HG02678 (cell line): ENCODE measurements around the gene TCP11L1.
"Not testable (repeated sequence)": the region's sequence is repeated elsewhere in the genome, so short reads cannot be mapped to it uniquely, and the experiment has no call there.

Source experiments
- ATAC-seq: cut with Tn5 transposase; IDR thresholded peaks from one replicate; pipeline ENCODE4 v1.9.1; 2021; ENCODE audit warnings: mild to moderate bottlenecking, moderate library complexity; ENCODE audit not compliant: unreplicated experiment

The TCP11L1 gene

DNA sequence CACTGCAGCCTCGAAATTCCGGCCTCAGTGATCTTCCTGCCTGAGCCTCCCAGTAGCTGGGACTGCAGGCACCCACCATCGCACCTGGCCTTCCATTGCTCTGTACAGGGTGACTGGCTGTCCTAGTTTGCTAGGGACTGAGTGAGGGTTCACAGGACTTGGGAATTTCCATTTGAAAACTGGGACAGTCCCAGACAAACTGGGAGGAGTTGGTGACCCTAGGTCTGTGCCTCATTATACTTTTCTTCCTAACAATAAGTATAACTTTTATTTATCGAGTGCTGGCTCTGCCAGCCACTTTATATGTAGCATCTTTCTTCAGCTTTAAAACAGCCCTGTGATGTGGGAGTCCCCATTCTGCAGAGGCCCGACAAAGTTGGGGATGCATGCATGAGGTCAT lies 25.5 kb downstream of the TCP11L1 start:
- ATAC-seq, result no peak

DNA sequence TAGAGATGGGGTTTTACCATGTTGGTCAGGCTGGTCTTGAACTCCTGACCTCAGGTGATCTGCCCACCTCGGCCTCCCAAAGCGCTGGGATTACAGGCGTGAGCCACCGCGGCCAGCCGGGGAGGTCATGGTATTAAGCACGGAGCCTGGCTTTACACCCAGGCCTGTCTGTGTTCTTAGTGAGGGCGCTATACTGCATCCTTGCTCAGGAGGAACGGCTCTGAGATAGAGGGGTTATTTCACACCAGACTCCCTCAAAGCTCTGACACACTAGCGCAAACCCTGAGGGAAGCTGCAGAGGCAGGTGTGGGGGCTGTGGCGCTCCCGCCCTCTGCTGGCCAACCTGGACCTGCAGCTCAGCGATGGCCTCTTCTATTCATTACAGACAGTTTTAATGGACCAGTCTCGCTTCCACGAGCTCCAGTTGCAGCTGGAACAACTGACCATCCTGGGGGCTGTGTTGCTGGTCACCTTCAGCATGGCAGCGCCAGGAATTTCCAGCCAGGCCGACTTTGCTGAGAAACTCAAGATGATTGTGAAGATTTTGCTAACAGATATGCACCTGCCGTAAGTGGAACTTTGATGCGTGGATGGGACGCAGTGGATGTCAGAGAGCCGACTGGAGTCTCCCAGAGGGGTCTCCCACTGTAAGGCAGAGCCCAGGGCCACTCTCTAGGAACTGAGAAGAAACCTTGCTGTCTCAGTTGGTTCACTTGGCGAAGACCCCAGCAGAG lies 26.2 kb downstream of the TCP11L1 start:
- ATAC-seq, result peak; percentile 72

DNA sequence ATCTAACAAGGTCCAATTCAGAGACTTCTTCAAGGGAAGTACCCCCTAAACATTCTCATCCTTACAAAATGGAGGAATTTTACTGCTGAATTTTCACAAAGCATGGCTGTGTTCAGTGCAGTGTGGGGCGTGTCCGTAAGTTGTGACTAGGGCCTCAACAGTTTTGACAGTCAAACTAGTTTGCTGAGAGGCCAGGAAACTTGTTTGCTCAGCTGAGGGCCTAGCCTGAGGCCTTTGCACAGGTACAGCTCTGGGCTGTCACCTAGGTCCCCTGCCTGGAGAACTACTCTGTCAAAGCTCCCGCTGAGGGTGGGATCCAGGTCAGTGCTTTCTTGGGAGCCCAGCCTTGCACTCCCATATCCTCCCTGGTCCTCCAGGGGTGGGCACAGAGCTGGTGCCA lies 27.9 kb downstream of the TCP11L1 start:
- ATAC-seq, result no peak

DNA sequence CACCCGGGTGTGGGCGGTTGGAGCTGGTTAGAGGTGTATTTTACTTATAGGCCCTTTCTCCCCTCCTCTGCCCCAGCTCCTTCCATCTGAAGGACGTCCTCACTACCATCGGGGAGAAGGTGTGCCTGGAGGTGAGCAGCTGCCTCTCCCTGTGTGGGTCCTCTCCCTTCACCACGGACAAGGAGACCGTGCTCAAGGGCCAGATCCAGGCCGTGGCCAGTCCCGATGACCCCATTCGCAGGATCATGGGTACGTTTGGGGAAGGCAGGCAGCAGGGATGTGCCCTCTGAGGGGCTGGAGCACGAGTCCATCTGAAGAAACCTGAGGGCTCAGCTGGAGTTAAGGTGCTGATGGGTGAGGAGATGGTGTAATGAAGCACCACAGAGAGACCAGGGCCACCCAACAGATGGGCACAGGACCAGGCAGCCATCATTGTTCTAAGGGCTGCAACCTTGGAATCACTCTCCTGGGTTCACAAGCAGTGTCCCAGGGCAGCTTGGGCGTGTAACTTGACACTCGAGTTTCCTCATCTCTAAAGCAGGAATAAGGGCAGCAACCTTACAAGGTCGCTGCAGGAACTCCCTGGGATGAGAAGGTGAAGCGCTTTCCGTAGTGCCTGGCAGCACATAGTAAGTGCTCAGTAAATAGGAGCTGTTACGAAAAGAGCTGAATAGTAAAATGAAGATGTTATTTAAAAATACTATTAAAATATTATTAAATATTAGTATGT lies 29.4 kb downstream of the TCP11L1 start:
- no peak for ATAC-seq

DNA sequence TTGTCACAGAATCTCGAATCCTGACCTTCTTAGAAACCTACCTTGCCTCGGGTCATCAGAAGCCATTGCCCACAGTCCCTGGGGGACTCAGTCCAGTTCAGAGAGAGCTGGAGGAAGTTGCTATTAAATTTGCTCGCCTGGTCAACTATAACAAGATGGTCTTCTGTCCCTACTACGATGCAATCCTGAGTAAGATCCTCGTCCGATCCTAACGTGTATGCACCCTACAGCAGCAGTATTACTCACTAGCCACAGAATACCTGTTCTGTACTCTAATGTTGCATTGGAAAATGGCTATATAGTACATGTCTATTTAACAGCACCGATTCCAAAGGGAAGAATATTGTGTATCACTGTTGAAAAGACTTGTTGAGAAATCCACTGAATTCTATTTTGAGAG lies 33.1 kb downstream of the TCP11L1 start:
- no peak for ATAC-seq

DNA sequence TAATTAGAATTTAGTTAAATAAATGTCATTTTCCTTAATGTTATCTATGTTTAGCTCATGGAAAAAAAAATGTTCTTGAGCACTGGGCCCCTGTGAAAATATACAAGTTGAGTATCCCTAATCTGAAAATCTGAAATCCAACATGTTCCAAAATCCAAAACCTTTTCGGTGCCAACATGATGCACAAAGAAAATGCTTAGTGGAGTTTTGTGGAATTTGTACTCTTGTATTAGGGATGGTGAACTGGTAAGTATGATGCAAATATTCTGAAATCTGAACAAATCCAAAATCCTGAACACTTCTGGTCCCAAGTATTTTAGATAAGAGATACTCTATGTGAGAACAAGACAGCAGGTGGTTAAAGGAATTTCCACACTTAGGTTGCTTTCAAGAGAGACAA lies 44.5 kb downstream of the TCP11L1 start:
- ATAC-seq, result no peak

DNA sequence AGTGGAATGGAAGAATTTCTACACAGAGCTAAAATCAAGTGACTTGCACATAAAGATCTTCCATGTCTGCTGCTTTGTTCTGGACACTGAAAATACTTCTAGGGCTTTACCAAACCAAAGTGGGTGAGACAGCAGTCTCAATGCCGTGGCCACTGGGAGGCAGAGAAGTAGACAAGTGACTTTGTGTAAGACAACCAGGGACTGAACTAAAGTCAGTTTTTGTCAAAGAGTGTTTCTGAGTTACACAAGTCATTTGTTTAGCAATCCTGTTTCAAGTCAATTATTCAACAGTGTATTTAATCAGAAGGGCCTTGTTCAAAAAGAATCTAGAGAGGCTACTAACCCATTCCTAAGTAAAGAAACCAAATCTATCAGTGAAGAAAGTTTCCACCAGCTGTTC lies 46.6 kb downstream of the TCP11L1 start:
- ATAC-seq, result no peak

DNA sequence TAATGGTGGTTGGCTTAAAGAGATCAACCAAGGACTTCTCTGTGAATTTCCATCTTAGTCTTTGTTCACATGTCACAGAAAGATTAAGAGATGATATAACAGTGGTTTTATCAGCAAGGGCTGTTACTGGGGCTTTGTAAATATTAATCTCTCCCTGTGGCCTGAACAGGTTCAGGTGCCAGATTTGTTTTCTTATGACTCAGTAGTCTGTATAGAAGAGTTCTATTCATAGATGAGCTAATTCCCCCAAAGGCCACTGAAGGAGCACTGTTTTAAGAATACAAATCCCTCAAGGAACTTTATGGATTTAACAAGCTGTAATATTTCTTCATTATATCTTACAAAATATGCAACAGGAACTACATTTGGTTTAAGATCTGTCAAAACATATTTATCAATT lies 50.4 kb downstream of the TCP11L1 start:
- ATAC-seq, result no peak

DNA sequence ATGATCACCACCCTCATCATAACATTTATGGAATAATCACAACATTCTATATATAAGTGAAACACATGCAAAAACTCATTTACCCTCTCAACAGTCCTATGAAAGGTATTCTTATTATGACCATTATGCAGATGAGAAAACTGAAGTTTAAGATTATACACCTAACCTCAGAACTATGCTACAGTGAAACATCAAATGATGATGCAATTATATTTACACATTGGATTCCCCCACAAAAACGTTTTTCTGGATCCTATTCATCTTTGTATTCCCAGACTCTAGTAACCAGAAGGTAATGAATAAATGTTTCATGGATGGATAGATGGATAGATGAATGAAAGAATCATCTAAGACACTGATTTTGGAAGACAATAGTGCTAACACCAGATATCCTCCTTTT lies 54.8 kb downstream of the TCP11L1 start:
- ATAC-seq, result no peak

DNA sequence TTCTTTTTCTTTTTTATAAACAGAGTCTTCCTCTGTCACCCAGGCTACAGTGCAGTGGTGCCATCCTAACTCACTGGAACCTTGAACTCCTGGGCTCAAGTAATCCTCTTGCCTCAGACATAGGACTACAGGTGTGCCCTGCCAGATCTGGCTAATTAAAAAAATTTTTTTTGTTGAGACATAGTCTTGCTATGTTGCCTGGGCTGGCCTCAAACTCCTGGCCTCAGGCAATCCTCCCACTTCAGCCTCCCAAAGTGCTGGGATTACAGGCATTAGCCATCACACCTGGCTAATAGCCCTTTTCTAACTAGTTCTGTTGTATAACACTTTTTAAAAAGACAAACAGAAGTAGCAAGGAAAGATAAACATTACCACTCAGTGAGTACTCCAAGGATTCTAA lies 64.5 kb downstream of the TCP11L1 start:
- no peak for ATAC-seq

DNA sequence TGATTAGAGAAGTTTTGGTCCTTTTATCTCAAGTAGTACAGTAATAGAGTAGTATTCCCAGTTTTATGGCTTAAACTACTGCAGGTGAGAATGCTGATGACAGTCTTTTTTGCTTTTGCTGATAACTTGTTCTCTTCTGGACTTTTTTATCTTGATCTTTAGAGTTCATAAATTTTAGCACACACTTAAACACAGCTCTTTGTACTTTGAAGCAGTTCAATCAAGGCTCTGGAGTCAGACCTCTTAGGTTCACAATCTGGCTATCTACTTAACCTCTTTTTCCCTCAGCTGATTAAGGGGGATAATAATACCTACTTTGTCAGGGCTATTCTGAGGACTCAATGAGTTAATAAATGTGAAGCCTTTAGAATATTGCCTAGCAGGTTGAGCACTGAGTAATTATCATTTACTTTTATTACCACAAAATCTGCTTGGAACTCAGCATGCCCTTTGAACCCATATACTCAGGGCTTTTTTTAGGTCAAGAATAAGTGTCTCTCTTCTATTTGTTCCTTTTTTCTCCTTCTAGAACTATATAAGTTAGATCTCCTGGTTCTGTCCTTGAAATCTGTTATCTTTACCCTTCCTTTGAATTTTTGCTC lies 70.0 kb downstream of the TCP11L1 start:
- no peak for ATAC-seq

DNA sequence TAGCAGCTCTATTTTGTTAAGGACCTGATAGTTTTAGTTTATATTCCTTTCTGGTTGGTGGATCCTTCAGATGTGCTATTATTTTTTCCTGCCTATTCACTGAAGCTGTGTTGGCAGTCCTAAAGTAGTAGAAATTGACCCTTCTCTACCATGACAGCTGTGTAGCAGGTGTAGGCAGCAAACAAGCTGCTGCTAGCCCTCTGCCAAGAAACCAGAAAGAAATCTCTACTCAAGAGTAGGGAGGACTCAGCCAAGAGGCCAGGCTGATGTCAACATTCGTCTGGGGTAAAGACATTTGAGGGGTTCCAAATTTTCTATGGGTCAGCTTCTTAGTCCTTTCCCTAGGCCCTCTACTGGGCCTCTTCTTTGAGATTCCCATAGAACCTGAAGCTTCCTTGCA lies 70.7 kb downstream of the TCP11L1 start:
- no peak for ATAC-seq

DNA sequence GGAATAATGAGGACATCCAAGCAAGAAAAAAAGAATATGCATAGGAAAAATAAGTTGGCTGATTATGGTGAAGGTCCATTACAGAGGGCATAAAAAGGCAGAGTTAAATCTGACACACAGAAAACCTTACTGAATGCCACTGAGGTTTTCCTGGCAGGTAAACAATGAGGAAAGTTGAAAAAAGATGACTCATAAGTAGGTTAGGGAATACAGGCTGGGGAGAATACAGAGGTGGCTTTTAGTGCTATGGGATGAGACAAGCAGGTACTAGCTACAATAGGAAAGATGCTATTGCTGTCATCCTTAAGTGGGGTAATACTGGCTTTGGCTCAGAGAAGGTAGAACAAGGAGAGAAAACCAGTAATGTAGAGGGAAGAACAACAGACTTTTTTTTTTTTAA lies 77.2 kb downstream of the TCP11L1 start:
- no peak for ATAC-seq

DNA sequence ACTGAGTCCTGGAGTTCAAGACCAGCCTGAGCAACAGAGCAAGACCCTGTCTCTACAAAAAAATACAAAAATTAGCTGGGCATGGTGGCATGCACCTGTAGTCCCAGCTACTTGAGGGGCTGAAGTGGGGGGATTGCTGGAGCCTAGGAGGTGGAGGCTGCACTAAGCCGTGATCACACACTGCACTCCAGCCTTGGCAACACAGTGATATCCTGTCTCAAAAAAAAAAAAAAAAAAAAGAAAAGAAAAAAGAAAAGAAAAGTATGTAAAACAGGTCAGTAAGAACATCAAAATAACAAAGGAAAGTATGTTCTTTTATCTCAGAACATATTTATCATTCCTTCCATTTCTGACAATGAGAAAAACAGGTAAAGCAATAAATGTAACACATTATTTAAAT lies 83.3 kb downstream of the TCP11L1 start:
- not testable (repeated sequence) for ATAC-seq
